Mesenchymal stem cell (in vitro differentiated cells and primary cell): Measurements from ENCODE around the gene COL6A5.

ENCODE experiments used
- DNase-seq: peaks from one replicate; pipeline ENCODE4 v3.0.0-alpha.2; 2013
- H2AFZ ChIP-seq: one replicate; pipeline ENCODE4 v1.6.1; 2013; ENCODE audit warnings: low read depth, mild to moderate bottlenecking, control low read depth, inconsistent platforms, low read length, moderate library complexity
- H2AK5ac ChIP-seq: 2 replicates; pipeline ENCODE4 v1.6.1; 2013; ENCODE audit warnings: low read length, moderate library complexity, mild to moderate bottlenecking, inconsistent platforms; ENCODE audit not compliant: severe bottlenecking
- H2BK120ac ChIP-seq: one replicate; pipeline ENCODE4 v1.6.1; 2013; ENCODE audit warnings: low read depth, mild to moderate bottlenecking, inconsistent platforms, low read length, moderate library complexity
- H2BK12ac ChIP-seq, 2 experiments: one replicate each; pipeline ENCODE4 v1.6.1; 2013; ENCODE audit warnings: inconsistent platforms in 2 of 2, low read length in 2 of 2, mild to moderate bottlenecking in 2 of 2, moderate library complexity in 2 of 2, control low read depth in 1 of 2
- H2BK15ac ChIP-seq: one replicate; pipeline ENCODE4 v1.6.1; 2013; ENCODE audit warnings: mild to moderate bottlenecking, low read depth, inconsistent platforms; ENCODE audit not compliant: poor library complexity, severe bottlenecking
- H2BK5ac ChIP-seq: 2 replicates; pipeline ENCODE4 v1.6.1; 2013; ENCODE audit warnings: low read depth, mild to moderate bottlenecking, low read length, control low read depth, inconsistent platforms; ENCODE audit not compliant: poor library complexity, severe bottlenecking
- H3K14ac ChIP-seq, 2 experiments: one replicate each; pipeline ENCODE4 v1.6.1; 2013; ENCODE audit warnings: inconsistent platforms in 2 of 2, low read length in 2 of 2, control low read depth in 1 of 2, mild to moderate bottlenecking in 1 of 2, moderate library complexity in 1 of 2
- H3K18ac ChIP-seq, 2 experiments: one replicate each; pipeline ENCODE4 v1.6.1; 2013; ENCODE audit warnings: inconsistent platforms in 2 of 2, low read length in 2 of 2, control low read depth in 1 of 2, low read depth in 1 of 2, mild to moderate bottlenecking in 1 of 2
- H3K23ac ChIP-seq, 2 experiments: one replicate each; pipeline ENCODE4 v1.6.1; 2013; ENCODE audit warnings: inconsistent platforms in 2 of 2, low read length in 2 of 2, mild to moderate bottlenecking in 2 of 2, moderate library complexity in 2 of 2, control low read depth in 1 of 2
- H3K27ac ChIP-seq: 2 replicates; pipeline ENCODE4 v1.5.1; 2013; ENCODE audit warnings: mild to moderate bottlenecking, moderate library complexity, low read length, control low read depth, inconsistent platforms; ENCODE audit not compliant: poor library complexity, severe bottlenecking
- H3K27me3 ChIP-seq, 2 experiments: 2 replicates each; pipeline versions ENCODE4 v1.6.1 to v1.7.0; 2013; ENCODE audit warnings: low read length in 2 of 2, mild to moderate bottlenecking in 2 of 2, moderate library complexity in 2 of 2, control low read depth in 1 of 2, inconsistent platforms in 1 of 2; ENCODE audit not compliant: control insufficient read depth in 1 of 2, insufficient read depth in 1 of 2
- H3K36me3 ChIP-seq, 2 experiments: 2 replicates each; pipeline versions ENCODE4 v1.6.1 to v1.7.0; 2013; ENCODE audit warnings: low read length in 2 of 2, control low read depth in 1 of 2, inconsistent platforms in 1 of 2, low read depth in 1 of 2, mild to moderate bottlenecking in 1 of 2; ENCODE audit not compliant: insufficient read depth in 2 of 2, control insufficient read depth in 1 of 2
- H3K4ac ChIP-seq, 2 experiments: one replicate each; pipeline ENCODE4 v1.6.1; 2013; ENCODE audit warnings: inconsistent platforms in 2 of 2, low read length in 2 of 2, mild to moderate bottlenecking in 2 of 2, moderate library complexity in 2 of 2, control low read depth in 1 of 2, low read depth in 1 of 2
- H3K4me1 ChIP-seq: 2 replicates; pipeline ENCODE4 v1.6.1; 2013; ENCODE audit warnings: low read depth, low read length, control low read depth; ENCODE audit not compliant: control insufficient read depth, insufficient read depth
- H3K4me2 ChIP-seq: 2 replicates; pipeline ENCODE4 v1.6.1; 2013; ENCODE audit warnings: low read length, mild to moderate bottlenecking, inconsistent platforms; ENCODE audit not compliant: poor library complexity, severe bottlenecking
- H3K4me3 ChIP-seq, 2 experiments: 2 replicates each; pipeline versions ENCODE4 v1.5.1 to v1.7.0; 2013; ENCODE audit warnings: low read length in 2 of 2, mild to moderate bottlenecking in 2 of 2, control low read depth in 1 of 2, low read depth in 1 of 2; ENCODE audit not compliant: insufficient read depth in 1 of 2
- H3K79me1 ChIP-seq: replicated peaks from 2 replicates; pipeline ENCODE4 v1.6.1; 2013; ENCODE audit warnings: mild to moderate bottlenecking, control low read depth, low read length, inconsistent platforms; ENCODE audit not compliant: poor library complexity, severe bottlenecking
- H3K9ac ChIP-seq: 2 replicates; pipeline ENCODE4 v1.7.0; 2013; ENCODE audit warnings: mild to moderate bottlenecking, low read length, moderate library complexity
- H3K9me3 ChIP-seq: 2 replicates; pipeline ENCODE4 v1.7.0; 2013; ENCODE audit warnings: mild to moderate bottlenecking, low read length; ENCODE audit not compliant: control insufficient read depth
- H4K8ac ChIP-seq: one replicate; pipeline ENCODE4 v1.6.1; 2013; ENCODE audit warnings: inconsistent platforms, mild to moderate bottlenecking, low read length, moderate library complexity
- H4K91ac ChIP-seq: one replicate; pipeline ENCODE4 v1.6.1; 2013; ENCODE audit warnings: mild to moderate bottlenecking, low read length, inconsistent platforms
- WGBS: methylation state at CpG from one replicate; pipeline ENCODE4 v1.1.7; 2013; ENCODE audit warnings: mixed read lengths; 5-methylcytosine and 5-hydroxymethylcytosine counted together

Gene COL6A5

DNA sequence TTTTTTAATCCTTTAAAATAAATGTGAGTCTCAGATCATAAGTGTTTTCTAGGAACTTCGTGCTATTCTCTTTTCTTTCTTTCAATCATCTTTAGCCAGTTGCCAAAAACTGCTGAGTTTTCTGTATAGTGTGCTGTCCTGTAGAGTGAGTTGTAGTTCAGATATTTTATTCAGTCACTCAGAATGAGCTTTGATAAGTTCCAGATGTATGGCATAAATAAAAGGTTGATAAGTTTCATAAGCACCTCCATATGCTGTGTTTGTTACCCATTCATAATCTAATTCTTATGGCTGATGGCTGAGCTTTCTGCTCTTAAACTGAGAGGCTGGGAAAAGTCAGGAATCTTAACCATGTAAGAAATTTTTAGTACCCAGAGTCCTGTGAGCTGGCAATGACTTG is 112.2 kb downstream of the COL6A5 start:
- Histone ChIP-seq H4K91ac (no peak overlapping the region), H2AFZ (no peak overlapping the region), H3K4ac (no peak overlapping the region), H3K4me2 (no peak overlapping the region), H2BK5ac (no peak overlapping the region), H3K18ac (no peak overlapping the region), H3K14ac (no peak overlapping the region), H2AK5ac (no peak overlapping the region), H3K9ac (no peak overlapping the region), H2BK120ac (no peak overlapping the region), H4K8ac (no peak overlapping the region), H3K9me3 (no peaks in the 10 kb centered on the region), H3K27ac (no peak overlapping the region), H3K4me3 (no peak overlapping the region), H3K4me1 (no peaks in the 10 kb centered on the region), H2BK12ac (no peak overlapping the region), H3K79me1 (no peaks in the 10 kb centered on the region), H2BK15ac (no peak overlapping the region), H3K23ac (no peak overlapping the region), H3K27me3 (no peaks in the 10 kb centered on the region), H3K36me3 (no peaks in the 10 kb centered on the region)
- DNase-seq: no peak
- no CpG with 5 or more reads among the region's 1 CpG for WGBS

DNA sequence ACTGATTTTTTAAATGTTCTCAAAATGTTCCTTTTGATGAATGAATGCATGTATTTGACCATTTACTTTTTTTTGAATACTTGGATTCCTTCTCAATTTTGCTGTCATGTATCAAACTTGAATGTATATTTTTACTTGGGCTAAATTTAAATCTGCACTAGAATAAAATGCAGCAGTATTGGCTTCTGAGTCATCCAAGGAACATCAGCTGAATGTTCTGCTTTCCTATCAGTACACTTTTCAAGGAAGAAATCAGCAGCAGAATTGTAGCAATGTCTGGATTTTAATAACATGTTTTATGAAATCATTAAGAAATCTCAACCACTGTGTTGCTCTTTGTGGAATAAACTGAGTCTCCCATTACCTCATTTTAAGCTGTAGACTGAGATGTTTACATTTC is 114.5 kb downstream of the COL6A5 start:
- Histone ChIP-seq H3K4me3 (no peak overlapping the region), H3K27me3 (no peaks in the 10 kb centered on the region), H2BK5ac (no peak overlapping the region), H2BK12ac (no peak overlapping the region), H3K27ac (no peak overlapping the region), H3K9me3 (no peaks in the 10 kb centered on the region), H2BK120ac (no peak overlapping the region), H2AFZ (no peak overlapping the region), H3K18ac (no peak overlapping the region), H3K4me1 (no peaks in the 10 kb centered on the region), H4K8ac (no peak overlapping the region), H3K4me2 (no peak overlapping the region), H2BK15ac (no peak overlapping the region), H3K36me3 (no peaks in the 10 kb centered on the region), H4K91ac (no peak overlapping the region), H3K23ac (no peak overlapping the region), H3K9ac (no peak overlapping the region), H3K79me1 (no peaks in the 10 kb centered on the region), H3K4ac (no peak overlapping the region), H2AK5ac (no peak overlapping the region), H3K14ac (no peak overlapping the region)
- no peak for DNase-seq

DNA sequence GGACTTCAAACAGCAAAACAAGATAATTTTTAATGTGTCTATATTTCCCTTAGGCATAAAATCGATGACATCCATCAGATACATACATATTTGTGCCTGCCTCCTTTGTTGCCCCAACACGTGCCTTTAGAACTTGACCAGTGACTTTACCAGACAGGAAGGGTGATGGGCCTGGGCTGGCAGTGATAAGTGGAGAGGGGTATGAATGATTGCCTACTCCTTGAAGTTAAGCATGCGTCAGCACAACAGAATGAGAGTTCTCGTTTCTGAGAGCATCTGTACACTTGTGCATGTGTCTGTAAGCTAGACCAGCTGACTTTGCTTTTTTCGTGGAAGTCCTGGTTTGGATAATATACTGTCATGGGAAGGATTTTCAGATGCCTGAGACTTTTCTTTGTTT is 116.6 kb downstream of the COL6A5 start:
- H3K23ac ChIP-seq: no peak overlapping the region
- H3K4ac ChIP-seq: no peak overlapping the region
- no peak overlapping the region for H2AFZ ChIP-seq
- H3K9me3 ChIP-seq: no peaks in the 10 kb centered on the region
- no peak overlapping the region for H3K4me2 ChIP-seq
- no peak overlapping the region for H2BK12ac ChIP-seq
- H3K4me1 ChIP-seq: no peaks in the 10 kb centered on the region
- no peak for DNase-seq
- no peaks in the 10 kb centered on the region for H3K79me1 ChIP-seq
- no peak overlapping the region for H2AK5ac ChIP-seq
- H3K27me3 ChIP-seq: no peaks in the 10 kb centered on the region
- no peak overlapping the region for H2BK120ac ChIP-seq
- WGBS: 18% methylated on average over 3 of the region's 5 CpGs
- H3K36me3 ChIP-seq: no peaks in the 10 kb centered on the region
- H3K4me3 ChIP-seq: no peak overlapping the region
- H3K9ac ChIP-seq: no peak overlapping the region
- no peak overlapping the region for H2BK5ac ChIP-seq
- H3K18ac ChIP-seq: no peak overlapping the region
- H2BK15ac ChIP-seq: no peak overlapping the region
- no peak overlapping the region for H4K91ac ChIP-seq
- no peak overlapping the region for H3K27ac ChIP-seq
- H4K8ac ChIP-seq: no peak overlapping the region
- H3K14ac ChIP-seq: no peak overlapping the region

DNA sequence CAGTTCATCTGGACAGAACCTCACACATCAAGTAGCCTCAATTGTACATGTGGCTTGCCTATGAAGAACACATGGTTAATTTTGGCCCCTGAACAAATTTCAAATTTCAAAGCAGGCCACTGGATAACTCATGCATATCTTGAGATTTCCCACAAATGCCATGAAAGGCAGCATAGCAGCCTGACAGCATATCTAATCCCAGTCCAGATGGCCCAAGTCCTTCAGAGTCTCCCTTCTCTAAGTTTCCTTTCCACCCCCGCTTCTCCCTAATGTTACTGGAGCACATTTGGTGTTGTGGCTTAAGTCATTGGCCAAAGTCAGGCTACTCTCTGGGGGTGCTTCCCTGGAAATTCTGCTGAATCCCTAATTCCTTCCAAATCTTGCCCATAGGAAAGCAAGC is 117.7 kb downstream of the COL6A5 start:
- Histone ChIP-seq H3K4me2 (no peak overlapping the region), H3K36me3 (no peaks in the 10 kb centered on the region), H2BK15ac (no peak overlapping the region), H3K27ac (no peak overlapping the region), H2BK12ac (no peak overlapping the region), H3K4me3 (no peak overlapping the region), H2BK120ac (no peak overlapping the region), H3K79me1 (no peaks in the 10 kb centered on the region), H4K8ac (no peak overlapping the region), H4K91ac (no peak overlapping the region), H2AK5ac (no peak overlapping the region), H3K9me3 (no peaks in the 10 kb centered on the region), H3K9ac (no peak overlapping the region), H2AFZ (no peak overlapping the region), H3K27me3 (no peaks in the 10 kb centered on the region), H3K4ac (no peak overlapping the region), H2BK5ac (no peak overlapping the region), H3K4me1 (no peaks in the 10 kb centered on the region), H3K23ac (no peak overlapping the region), H3K14ac (no peak overlapping the region), H3K18ac (no peak overlapping the region)
- 90% methylated on average over 1 of the region's 1 CpG for WGBS
- DNase-seq: no peak
